Thymus (tissue), 11 donors: ENCODE data around the gene SDCBP2. TPM values are rescaled to one million over a fixed set of nuclear protein-coding genes. Genes with fewer than 3 reads are reported as not detected.

Experiments used
- DNase-seq, 9 donors: peaks; one replicate each; pipeline ENCODE4 v3.0.0-alpha.2; 2013; ENCODE audit warnings: low spot score in 9 of 9, low read depth in 6 of 9, missing footprints in 1 of 9
- H3K27ac ChIP-seq, 2 donors: one replicate each; pipeline ENCODE4 v1.5.1; 2013; ENCODE audit warnings: control low read depth in 1 of 2, low read depth in 1 of 2, low read length in 1 of 2, mild to moderate bottlenecking in 1 of 2, moderate library complexity in 1 of 2
- H3K27me3 ChIP-seq, 2 donors: one replicate each; pipeline ENCODE4 v1.5.1; 2013; ENCODE audit warnings: low read length in 1 of 2; ENCODE audit not compliant: control insufficient read depth in 2 of 2, insufficient read depth in 1 of 2
- H3K36me3 ChIP-seq, 2 donors: one replicate each; pipeline ENCODE4 v1.5.1; 2013; ENCODE audit warnings: low read length in 1 of 2, mild to moderate bottlenecking in 1 of 2, moderate library complexity in 1 of 2; ENCODE audit not compliant: control insufficient read depth in 2 of 2, insufficient read depth in 2 of 2
- H3K4me1 ChIP-seq, 2 donors: one replicate each; pipeline ENCODE4 v1.5.1; 2013; ENCODE audit warnings: low read length in 2 of 2; ENCODE audit not compliant: control insufficient read depth in 2 of 2, insufficient read depth in 2 of 2
- H3K4me3 ChIP-seq, 2 donors: one replicate each; pipeline ENCODE4 v1.5.1; 2013; ENCODE audit warnings: low read length in 2 of 2, control low read depth in 1 of 2, mild to moderate bottlenecking in 1 of 2
- H3K9me3 ChIP-seq, 2 donors: one replicate each; pipeline ENCODE4 v1.5.1; 2013; ENCODE audit warnings: low read length in 1 of 2, mild to moderate bottlenecking in 1 of 2; ENCODE audit not compliant: control insufficient read depth in 2 of 2, insufficient read depth in 1 of 2
- WGBS: extraction: QIAGEN DNeasy Blood & Tissue Kit; methylation state at CpG from one replicate; pipeline ENCODE4 v1.1.7; 2013; 5-methylcytosine and 5-hydroxymethylcytosine counted together
- polyA plus RNA-seq: library from polyadenylated mRNA; stranded (reverse); fragments of 200-250 nt; gene quantifications from one replicate; pipeline ENCODE4 v1.2.3, GENCODE V29; 2013
- total RNA-seq: library from RNA; stranded (reverse); fragments of 120-200 nt; gene quantifications from one replicate; pipeline ENCODE4 v1.2.4, GENCODE V29; 2013
- donor health status: healthy.

Gene SDCBP2
- total and polyA plus RNA-seq, 2 donors = 2.1 to 8.6 TPM

DNA sequence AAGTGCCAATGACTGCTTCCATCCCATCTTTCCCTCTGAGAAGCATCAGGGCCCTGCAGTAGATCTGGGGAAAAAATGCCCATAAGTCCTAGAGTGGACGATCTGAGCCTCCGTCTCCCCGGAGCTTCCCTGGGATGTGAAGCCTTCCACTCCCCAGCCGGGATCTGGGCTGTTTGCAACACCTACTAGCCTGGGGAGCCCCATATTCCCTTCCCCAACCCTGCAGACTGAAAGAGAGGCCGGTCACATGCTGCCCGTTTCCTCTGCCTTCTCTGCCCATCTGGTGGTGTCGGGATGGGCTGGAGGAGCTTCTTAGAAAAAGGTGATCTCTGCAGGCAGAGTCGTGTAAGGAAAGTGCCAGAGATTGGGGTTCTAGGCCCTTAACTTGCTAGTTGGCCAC, 61.8 kb downstream of the SDCBP2 start:
- H3K4me3 ChIP-seq = no peak overlapping the region
- no peak for DNase-seq
- peaks cover 2 to 4% of the 10 kb centered on the region in 2 donors for H3K4me1 ChIP-seq
- no peaks in the 10 kb centered on the region for H3K36me3 ChIP-seq
- peaks cover 0 to 37% of the 10 kb centered on the region in 2 donors for H3K27me3 ChIP-seq
- H3K27ac ChIP-seq = no peak overlapping the region
- WGBS = 94% methylated on average over 8 of the region's 8 CpGs
- H3K9me3 ChIP-seq = peaks cover 0 to 4% of the 10 kb centered on the region in 2 donors

DNA sequence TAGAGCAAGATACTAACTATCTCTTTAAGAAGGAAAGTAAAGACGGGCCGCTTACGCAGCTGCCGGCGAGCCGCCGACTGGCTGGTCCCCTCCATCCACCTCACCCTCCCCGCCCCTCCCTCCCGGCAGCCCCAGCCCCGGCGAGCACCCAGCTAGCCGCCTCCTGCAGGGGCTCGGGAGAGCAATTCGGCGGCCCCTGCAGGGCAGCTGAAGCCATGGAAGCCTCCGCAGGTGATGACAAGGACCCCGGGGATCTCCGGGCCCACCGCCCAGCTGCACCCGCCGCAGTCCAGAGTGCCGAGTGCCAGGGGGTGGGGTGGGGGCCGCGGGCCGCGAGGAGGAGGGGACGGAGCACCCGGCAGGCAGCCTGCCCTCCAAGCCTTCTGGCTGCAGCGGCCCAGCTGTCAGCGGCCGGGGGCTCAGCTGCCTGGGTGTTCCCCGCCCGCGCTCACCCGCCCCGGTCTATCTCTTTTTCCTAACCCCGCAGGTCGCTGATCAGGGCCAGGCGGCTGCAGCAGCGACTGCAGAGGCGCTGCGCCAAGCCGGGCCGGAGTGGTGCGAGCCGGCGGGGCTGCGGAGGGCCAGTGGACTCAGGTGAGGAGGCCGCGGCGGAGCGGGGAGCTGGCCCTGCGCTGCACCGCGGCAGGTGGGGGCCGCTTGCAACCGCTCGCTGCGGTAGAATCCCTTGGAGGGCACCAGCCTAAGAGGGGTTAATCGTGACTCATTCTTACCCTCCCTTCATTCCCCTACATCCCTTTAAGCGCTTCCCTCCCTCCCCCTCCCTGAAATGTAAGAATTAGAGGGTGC, 62.6 kb downstream of the SDCBP2 start, which contains the start of gene SNPH:
Gene SNPH, plus strand, starts transcription at position 128 of the 807 bp plus-strand sequence. CDS start 29,946 bp downstream, outside the sequence.
- Histone ChIP-seq H3K27ac (no peak within 1 kb of the TSS), H3K27me3 (peaks cover 0 to 40% of the 10 kb centered on the region in 2 donors), H3K9me3 (peaks cover 0 to 7% of the 10 kb centered on the region in 2 donors), H3K4me3 (peak within 1 kb of the TSS; percentile 34 to 74), H3K4me1 (peaks cover 2 to 4% of the 10 kb centered on the region in 2 donors), H3K36me3 (no peaks in the 10 kb centered on the region)
- under 1% methylated on average over 61 of the region's 61 CpGs for whole genome bisulfite sequencing
- DNase-seq = peak in 6 of 9 donors; percentile 24 to 67 (median 38)

DNA sequence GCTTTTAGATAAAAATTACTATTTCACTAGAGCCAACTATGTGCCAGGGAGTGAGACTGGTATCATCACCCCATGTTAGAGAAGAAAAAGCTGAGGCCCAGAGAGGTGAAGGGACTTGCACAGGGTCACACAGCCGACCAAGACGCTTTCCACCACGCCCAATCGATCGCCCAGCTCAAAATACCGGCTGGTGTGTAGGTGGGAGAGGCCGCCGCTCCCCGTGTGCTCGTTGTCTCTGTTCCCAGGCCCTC, 63.1 kb downstream of the SDCBP2 start:
- H3K4me1 ChIP-seq = peaks cover 2 to 4% of the 10 kb centered on the region in 2 donors
- peaks cover 0 to 7% of the 10 kb centered on the region in 2 donors for H3K9me3 ChIP-seq
- H3K27ac ChIP-seq = no peak overlapping the region
- no peaks in the 10 kb centered on the region for H3K36me3 ChIP-seq
- WGBS = 11% methylated on average over 10 of the region's 10 CpGs
- H3K4me3 ChIP-seq = peak overlapping the region; percentile 34 to 74
- DNase-seq = no peak
- peaks cover 0 to 40% of the 10 kb centered on the region in 2 donors for H3K27me3 ChIP-seq

DNA sequence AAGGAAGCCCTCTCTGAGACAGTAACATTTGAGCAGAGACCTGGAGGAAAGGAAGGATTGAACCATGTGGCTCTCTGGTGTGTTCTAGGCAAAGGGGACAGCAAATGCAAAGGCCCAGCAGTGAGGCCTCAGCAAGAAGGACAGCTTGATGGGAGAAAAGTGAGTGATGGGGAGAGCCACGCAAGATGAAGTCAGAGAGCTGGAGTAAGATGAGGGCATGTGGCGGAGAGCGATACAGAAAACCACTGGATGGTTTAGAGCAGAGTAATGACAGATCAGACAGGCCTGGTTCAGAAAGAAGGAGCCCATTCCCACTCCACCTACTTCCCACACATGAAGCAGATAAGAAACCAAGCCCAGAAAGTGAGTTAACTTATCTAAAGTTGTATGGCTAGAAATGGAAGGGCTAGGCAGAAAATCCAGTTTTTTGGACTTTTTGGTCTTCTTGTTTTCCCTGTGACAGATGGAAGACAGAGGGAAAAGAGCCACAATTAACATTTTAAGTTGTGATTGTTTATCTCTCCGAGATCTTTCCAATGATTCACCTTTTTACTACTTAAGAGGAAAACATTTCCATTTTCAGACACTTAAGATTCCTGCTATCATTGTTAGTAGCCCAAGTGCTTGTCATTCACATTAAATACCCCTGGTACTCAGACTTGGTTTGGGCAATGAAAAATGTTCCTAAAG, 63.6 kb downstream of the SDCBP2 start:
- Histone ChIP-seq H3K9me3 (peaks cover 0 to 7% of the 10 kb centered on the region in 2 donors), H3K27me3 (peaks cover 0 to 40% of the 10 kb centered on the region in 2 donors), H3K36me3 (no peaks in the 10 kb centered on the region), H3K4me3 (peak overlapping the region; percentile 34 to 74), H3K27ac (no peak overlapping the region), H3K4me1 (peaks cover 2 to 4% of the 10 kb centered on the region in 2 donors)
- WGBS = 98% methylated on average over 4 of the region's 4 CpGs
- DNase-seq = no peak

DNA sequence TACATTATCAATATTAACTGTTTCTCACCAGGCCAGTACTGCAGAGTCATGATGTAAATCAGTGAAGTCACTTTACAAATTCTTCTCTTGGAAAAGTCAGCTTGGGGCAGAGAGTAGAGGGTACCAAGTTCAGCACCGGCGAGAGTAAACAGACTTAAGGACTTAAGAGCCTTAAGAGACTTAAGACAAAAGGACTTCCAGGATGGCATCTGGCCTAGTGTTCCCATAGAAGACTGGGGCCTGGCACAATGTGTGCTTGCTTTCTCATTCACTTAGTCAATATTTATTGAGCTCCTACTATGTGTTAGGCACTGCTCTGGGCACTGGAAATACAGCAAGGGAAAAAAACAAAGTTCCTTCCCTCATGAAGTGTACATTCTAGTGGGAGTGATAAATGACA, 64.2 kb downstream of the SDCBP2 start:
- Histone ChIP-seq H3K4me3 (no peak overlapping the region), H3K27ac (no peak overlapping the region), H3K9me3 (peaks cover 0 to 7% of the 10 kb centered on the region in 2 donors), H3K27me3 (peaks cover 0 to 40% of the 10 kb centered on the region in 2 donors), H3K4me1 (peaks cover 2 to 4% of the 10 kb centered on the region in 2 donors), H3K36me3 (no peaks in the 10 kb centered on the region)
- DNase-seq = no peak
- 97% methylated on average over 2 of the region's 2 CpGs for WGBS

DNA sequence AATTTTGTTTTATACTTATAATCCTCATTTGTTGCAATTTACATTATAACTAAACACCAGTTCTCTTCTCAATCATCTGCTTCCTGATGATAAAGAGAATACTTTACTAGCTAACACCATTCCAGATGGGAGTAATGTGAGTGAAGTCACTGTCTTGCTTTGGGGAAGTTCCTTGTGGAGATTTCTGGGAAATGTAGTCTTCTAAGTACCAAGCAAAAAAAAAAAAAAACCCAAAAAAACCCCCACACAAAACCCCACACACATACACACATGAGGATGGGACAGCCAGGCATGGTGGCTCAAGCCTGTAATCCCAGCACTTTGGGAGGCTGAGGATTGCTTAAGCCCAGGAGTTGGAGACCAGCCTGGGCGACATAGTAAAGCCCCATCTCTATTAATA, 65.1 kb downstream of the SDCBP2 start:
- Histone ChIP-seq H3K4me3 (no peak overlapping the region), H3K27ac (no peak overlapping the region), H3K27me3 (peaks cover 0 to 40% of the 10 kb centered on the region in 2 donors), H3K4me1 (peaks cover 2 to 4% of the 10 kb centered on the region in 2 donors), H3K36me3 (no peaks in the 10 kb centered on the region), H3K9me3 (peaks cover 0 to 7% of the 10 kb centered on the region in 2 donors)
- DNase-seq = no peak
- WGBS = 97% methylated on average over 1 of the region's 1 CpG

Other genes with a start within 250 kb of the SDCBP2 start
- gene PSMF1, start 210.5 kb downstream of the SDCBP2 start, total RNA-seq = 30.0 TPM
- 47.3 TPM for gene PSMF1, start 210.5 kb downstream of the SDCBP2 start, polyA plus RNA-seq
- gene TMEM74B, start 144.2 kb downstream of the SDCBP2 start, total RNA-seq = 0.47 TPM
- 1.3 TPM for gene TMEM74B, start 144.2 kb downstream of the SDCBP2 start, polyA plus RNA-seq
- gene C20orf202, start 125.7 kb downstream of the SDCBP2 start, total RNA-seq = 0.09 TPM
- gene C20orf202, start 125.7 kb downstream of the SDCBP2 start, polyA plus RNA-seq = 0.27 TPM
- gene RAD21L1, start 103.1 kb downstream of the SDCBP2 start, total RNA-seq = not detected
- not detected for gene RAD21L1, start 103.1 kb downstream of the SDCBP2 start, polyA plus RNA-seq
- gene SNPH, start 62.8 kb downstream of the SDCBP2 start, total RNA-seq = 0.71 TPM
- gene SNPH, start 62.8 kb downstream of the SDCBP2 start, polyA plus RNA-seq = 2.2 TPM
- gene FKBP1A, start 63.9 kb upstream of the SDCBP2 start, total RNA-seq = 93.4 TPM
- 223 TPM for gene FKBP1A, start 63.9 kb upstream of the SDCBP2 start, polyA plus RNA-seq
- gene NSFL1C, start 137.7 kb upstream of the SDCBP2 start, total RNA-seq = 36.1 TPM
- 48.0 TPM for gene NSFL1C, start 137.7 kb upstream of the SDCBP2 start, polyA plus RNA-seq
- 1.2 TPM for gene SIRPB2, start 162.3 kb upstream of the SDCBP2 start, total RNA-seq
- 1.7 TPM for gene SIRPB2, start 162.3 kb upstream of the SDCBP2 start, polyA plus RNA-seq
- 0.14 TPM for gene SIRPD, start 228.6 kb upstream of the SDCBP2 start, total RNA-seq
- 0.46 TPM for gene SIRPD, start 228.6 kb upstream of the SDCBP2 start, polyA plus RNA-seq